Lower leg skin (tissue), 3 donors: ENCODE measurements around the gene RBBP5.
A peak's percentile ranks its signal among the peaks of the same experiment; 100 is the strongest.

Experiments used
- CTCF ChIP-seq, 3 donors: fragments of 450-650 bp; IDR thresholded peaks; one replicate each; pipeline ENCODE4 v1.5.1; 2016; ENCODE audit warnings: antibody characterized with exemption in 3 of 3, mild to moderate bottlenecking in 3 of 3, moderate library complexity in 2 of 3
- POLR2A ChIP-seq, 2 donors: fragments of 450-650 bp; IDR thresholded peaks; one replicate each; pipeline ENCODE4 v1.6.1; 2016 to 2017; ENCODE audit warnings: antibody characterized with exemption in 2 of 2, mild to moderate bottlenecking in 1 of 2, moderate library complexity in 1 of 2

GRCh38 chr1:205061665-205062069 lies 60.1 kb downstream of the RBBP5 start:
- peak in 1 of 3 donors; percentile 45 for TF ChIP-seq CTCF (IDR thresholded peaks at IDR 0.05)
- no peak for TF ChIP-seq POLR2A (IDR thresholded peaks at IDR 0.05)
